IPS DF 6.9 (cell line): ENCODE results near the gene CTPS1.

Experiments used
- DNase-seq: peaks from one replicate; pipeline ENCODE4 v3.0.0-alpha.2; 2013; ENCODE audit warnings: low read depth, low spot score
- H3K27ac ChIP-seq: one replicate; pipeline ENCODE4 v1.5.1; 2013; ENCODE audit warnings: low read length, control low read depth
- H3K27me3 ChIP-seq: 2 replicates; pipeline ENCODE4 v1.6.1; 2013; ENCODE audit warnings: mild to moderate bottlenecking, low read length; ENCODE audit not compliant: control insufficient read depth, insufficient read depth
- H3K36me3 ChIP-seq: 2 replicates; pipeline ENCODE4 v1.6.1; 2013; ENCODE audit warnings: low read length; ENCODE audit not compliant: control insufficient read depth, insufficient read depth
- H3K4me1 ChIP-seq: 2 replicates; pipeline ENCODE4 v1.6.1; 2013; ENCODE audit warnings: low read length; ENCODE audit not compliant: control insufficient read depth, insufficient read depth
- H3K4me3 ChIP-seq: 2 replicates; pipeline ENCODE4 v1.5.1; 2013; ENCODE audit warnings: mild to moderate bottlenecking, low read length
- H3K9me3 ChIP-seq: 2 replicates; pipeline ENCODE4 v1.6.1; 2013; ENCODE audit warnings: low read length, inconsistent platforms; ENCODE audit not compliant: control insufficient read depth, insufficient read depth
- WGBS: extraction: QIAGEN DNeasy Blood & Tissue Kit; methylation state at CpG from one replicate; pipeline ENCODE4 v1.1.7; 2013; ENCODE audit warnings: mixed read lengths, missing lambda C conversion rate; ENCODE audit not compliant: insufficient read length, insufficient coverage; 5-methylcytosine and 5-hydroxymethylcytosine counted together

The CTPS1 gene

GRCh38 chr1:41021526-41022308 lies 42.2 kb downstream of the CTPS1 start, which contains the start of gene SLFNL1:
SLFNL1 (minus strand) TSS chr1:41021725; CDS start chr1:41020660, 1,065 bp downstream.
- H3K4me3 ChIP-seq = no peak within 1 kb of the TSS
- 0 out of 2 replicates have a peak, but pooled peaks cover 9% of the 10 kb centered on the region for H3K36me3 ChIP-seq
- no peak for DNase-seq
- H3K9me3 ChIP-seq = no peaks in the 10 kb centered on the region
- WGBS = no CpG with 5 or more reads among the region's 12 CpGs
- no peak within 1 kb of the TSS for H3K27ac ChIP-seq
- peaks cover 3% of the 10 kb centered on the region for H3K4me1 ChIP-seq
- no peaks in the 10 kb centered on the region for H3K27me3 ChIP-seq

GRCh38 chr1:41022424-41022823 lies 42.9 kb downstream of the CTPS1 start:
- Histone ChIP-seq H3K4me3 (no peak overlapping the region), H3K27ac (no peak overlapping the region), H3K36me3 (0 out of 2 replicates have a peak, but pooled peaks cover 4% of the 10 kb centered on the region)

GRCh38 chr1:41023279-41023990 lies 43.9 kb downstream of the CTPS1 start:
- no peak for DNase-seq
- no CpG with 5 or more reads among the region's 5 CpGs for WGBS

More at GRCh38 chr1:41022424-41022823, 42.9 kb downstream of the CTPS1 start:
- Histone ChIP-seq H3K4me1 (peaks cover 3% of the 10 kb centered on the region; the same call in 1 of the 2 replicates), H3K27me3 (no peaks in the 10 kb centered on the region), H3K9me3 (no peaks in the 10 kb centered on the region)
- DNase-seq = no peak
- WGBS = no CpG with 5 or more reads among the region's 10 CpGs

GRCh38 chr1:41024953-41025352 lies 45.5 kb downstream of the CTPS1 start:
- WGBS = no CpG with 5 or more reads among the region's 2 CpGs
- no peak for DNase-seq
- H3K27ac ChIP-seq = no peak overlapping the region

More at GRCh38 chr1:41023279-41023990, 43.9 kb downstream of the CTPS1 start:
- peaks cover 4% of the 10 kb centered on the region; the same call in 1 of the 2 replicates for H3K36me3 ChIP-seq
- H3K4me3 ChIP-seq = no peak overlapping the region
- no peaks in the 10 kb centered on the region for H3K9me3 ChIP-seq
- peaks cover 3% of the 10 kb centered on the region; the same call in 1 of the 2 replicates for H3K4me1 ChIP-seq
- H3K27ac ChIP-seq = no peak overlapping the region
- no peaks in the 10 kb centered on the region for H3K27me3 ChIP-seq

GRCh38 chr1:41025979-41026819 lies 46.7 kb downstream of the CTPS1 start:
- H3K27ac ChIP-seq = no peak overlapping the region
- H3K4me3 ChIP-seq = no peak overlapping the region
- peaks cover 5% of the 10 kb centered on the region; the same call in 1 of the 2 replicates for H3K36me3 ChIP-seq
- H3K4me1 ChIP-seq = peaks cover 3% of the 10 kb centered on the region; the same call in 1 of the 2 replicates
- no peaks in the 10 kb centered on the region for H3K9me3 ChIP-seq
- DNase-seq = no peak
- no peaks in the 10 kb centered on the region for H3K27me3 ChIP-seq
- WGBS = no CpG with 5 or more reads among the region's 4 CpGs

More at GRCh38 chr1:41024953-41025352, 45.5 kb downstream of the CTPS1 start:
- Histone ChIP-seq H3K9me3 (no peaks in the 10 kb centered on the region), H3K4me1 (peaks cover 3% of the 10 kb centered on the region; the same call in 1 of the 2 replicates), H3K4me3 (no peak overlapping the region), H3K36me3 (peaks cover 5% of the 10 kb centered on the region; the same call in 1 of the 2 replicates), H3K27me3 (no peaks in the 10 kb centered on the region)

- WGBS = no CpG with 5 or more reads among the region's 10 CpGs
- no peak overlapping the region for H3K4me3 ChIP-seq
- peaks cover 5% of the 10 kb centered on the region; the same call in 1 of the 2 replicates for H3K36me3 ChIP-seq
- no peaks in the 10 kb centered on the region for H3K9me3 ChIP-seq
- H3K4me1 ChIP-seq = no peaks in the 10 kb centered on the region
- DNase-seq = no peak
- no peaks in the 10 kb centered on the region for H3K27me3 ChIP-seq
- H3K27ac ChIP-seq = no peak overlapping the region
Observed at GRCh38 chr1:41028034-41028642, 48.6 kb downstream of the CTPS1 start.

GRCh38 chr1:41030872-41031616 lies 51.5 kb downstream of the CTPS1 start:
- Histone ChIP-seq H3K36me3 (peaks cover 5% of the 10 kb centered on the region; the same call in 1 of the 2 replicates), H3K9me3 (no peaks in the 10 kb centered on the region), H3K4me3 (no peak overlapping the region), H3K27me3 (no peaks in the 10 kb centered on the region), H3K27ac (no peak overlapping the region), H3K4me1 (no peaks in the 10 kb centered on the region)
- WGBS = no CpG with 5 or more reads among the region's 8 CpGs
- DNase-seq = no peak

- peaks cover 7% of the 10 kb centered on the region; the same call in 1 of the 2 replicates for H3K36me3 ChIP-seq
- no CpG with 5 or more reads among the region's 2 CpGs for WGBS
- no peaks in the 10 kb centered on the region for H3K9me3 ChIP-seq
- no peak overlapping the region for H3K4me3 ChIP-seq
- no peak overlapping the region for H3K27ac ChIP-seq
- no peaks in the 10 kb centered on the region for H3K4me1 ChIP-seq
- no peaks in the 10 kb centered on the region for H3K27me3 ChIP-seq
- no peak for DNase-seq
Observed at GRCh38 chr1:41032147-41032546, 52.7 kb downstream of the CTPS1 start.

- peaks cover 5% of the 10 kb centered on the region; the same call in 1 of the 2 replicates for H3K36me3 ChIP-seq
- H3K9me3 ChIP-seq = no peaks in the 10 kb centered on the region
- H3K4me1 ChIP-seq = no peaks in the 10 kb centered on the region
- no peaks in the 10 kb centered on the region for H3K27me3 ChIP-seq
- no peak overlapping the region for H3K4me3 ChIP-seq
- WGBS = no CpG with 5 or more reads among the region's 3 CpGs
- no peak overlapping the region for H3K27ac ChIP-seq
- DNase-seq = no peak
Observed at GRCh38 chr1:41033272-41033671, 53.8 kb downstream of the CTPS1 start.
